BLaER1 treated with 17β-estradiol and CSF1 and Interleukin-3, amounts not matched to agents 10 nM and 100 nM (cell line): ENCODE results near the gene DTX1.
"Not testable (repeated sequence)": the region's sequence is repeated elsewhere in the genome, so short reads cannot be mapped to it uniquely, and the experiment has no call there.

ENCODE experiments used
- H3K27ac ChIP-seq, 11 experiments: shearing (Covaris generic); formaldehyde crosslinking; 2 replicates each; pipeline ENCODE4 v1.8.1; 2022
- H3K27me3 ChIP-seq, 11 experiments: shearing (Covaris generic); formaldehyde crosslinking; 2 replicates each; pipeline ENCODE4 v1.8.1; 2022
- H3K36me3 ChIP-seq, 11 experiments: shearing (Covaris generic); formaldehyde crosslinking; 2 replicates each; pipeline ENCODE4 v1.8.1; 2022
- H3K4me1 ChIP-seq, 10 experiments: shearing (Covaris generic); formaldehyde crosslinking; 2 replicates each; pipeline ENCODE4 v1.8.1; 2022
- H3K4me2 ChIP-seq, 11 experiments: shearing (Covaris generic); formaldehyde crosslinking; 2 replicates each; pipeline ENCODE4 v1.8.1; 2022
- H3K4me3 ChIP-seq, 10 experiments: shearing (Covaris generic); formaldehyde crosslinking; 2 replicates each; pipeline ENCODE4 v1.8.1; 2022
- H3K9ac ChIP-seq, 11 experiments: shearing (Covaris generic); formaldehyde crosslinking; 2 replicates each; pipeline ENCODE4 v1.8.1; 2022
- H3K9me3 ChIP-seq, 11 experiments: shearing (Covaris generic); formaldehyde crosslinking; replicated peaks in 1 of 11; 2 replicates each; pipeline ENCODE4 v1.8.1; 2022
- H4K20me1 ChIP-seq, 11 experiments: shearing (Covaris generic); formaldehyde crosslinking; 2 replicates each; pipeline ENCODE4 v1.8.1; 2022
- Cebpa-rat ChIP-seq, 11 experiments: shearing (Covaris generic); IDR thresholded peaks; 2 replicates each; pipeline ENCODE4 v1.8.1; 2022

DTX1 gene

DNA sequence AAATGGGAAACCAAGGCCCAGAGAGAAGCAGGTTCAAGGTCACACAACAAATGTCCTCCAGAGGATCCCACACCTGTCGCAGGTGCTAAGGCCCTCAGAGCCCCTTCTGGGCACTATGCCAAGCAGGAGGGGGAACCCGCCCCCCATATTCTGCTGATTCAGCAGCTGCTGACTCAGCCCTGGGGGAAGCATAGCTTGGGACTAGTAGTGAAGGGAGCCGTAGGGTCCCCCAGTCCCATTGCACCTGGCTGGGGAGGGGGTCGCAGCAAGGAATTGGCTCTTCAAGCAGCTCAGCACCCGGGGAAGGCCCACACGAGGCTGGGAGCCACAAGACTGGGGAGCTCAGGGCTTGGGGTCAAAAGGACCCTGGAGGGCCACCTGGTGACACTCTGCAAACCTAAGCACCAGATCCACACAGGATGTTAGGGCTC, 78.0 kb downstream of the DTX1 start:
- peak overlapping the region; percentile 50 to 73 (median 56); a peak in 18 of 20 replicates for H3K4me3 ChIP-seq

DNA sequence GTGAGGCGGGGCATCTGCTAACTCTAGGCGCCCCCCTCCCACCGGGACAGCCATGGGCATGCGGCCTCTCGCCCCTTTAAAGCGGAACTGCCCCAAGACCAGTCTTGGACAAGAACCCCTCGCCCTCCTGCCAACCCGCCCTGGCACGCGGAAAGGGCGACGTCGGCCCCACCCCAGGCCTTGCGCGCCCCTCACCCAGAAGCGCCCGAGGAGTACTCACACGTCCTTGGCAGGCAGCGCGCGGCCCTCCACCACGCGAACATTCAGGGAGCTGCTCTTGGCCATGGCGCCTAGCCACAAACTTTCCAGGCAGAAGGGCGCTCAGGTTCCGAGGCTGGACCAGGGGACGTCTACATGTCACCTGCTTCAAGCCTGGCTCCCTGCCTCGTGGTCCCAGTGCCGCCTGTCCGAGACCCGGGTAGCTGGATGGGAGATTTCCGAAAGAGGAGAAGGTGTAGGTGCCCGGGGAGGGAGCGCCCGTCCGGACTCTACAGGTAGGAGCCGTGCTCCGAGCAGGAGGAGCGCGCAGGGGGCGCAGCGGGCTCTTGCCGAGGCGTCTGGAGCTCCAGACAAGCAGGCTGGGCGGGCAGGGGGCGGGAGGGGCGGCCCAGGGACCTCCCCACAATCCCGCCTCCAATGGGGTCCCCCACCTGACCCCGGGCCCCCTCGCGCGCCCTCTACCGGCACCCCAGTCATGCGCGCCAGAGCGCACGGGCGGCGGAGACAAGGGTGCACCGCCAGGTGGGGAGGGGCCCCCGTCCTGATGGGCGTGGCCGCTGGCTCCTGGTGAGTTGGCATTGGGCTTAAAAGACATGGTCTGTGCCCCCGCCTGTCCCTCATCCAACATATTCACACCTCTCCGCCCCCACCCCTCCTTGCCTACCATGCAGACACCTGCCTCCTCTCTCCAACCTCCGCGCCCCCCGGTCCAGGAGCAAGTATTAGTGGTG, 78.9 kb downstream of the DTX1 start, which contains the start of gene RASAL1:
TSS of gene RASAL1 (minus strand) at position 584 of the 950 bp plus-strand sequence. CDS start at position 285, 299 bp downstream.
- peak within 1 kb of the TSS; percentile 38 to 86 (median 60); a peak in 21 of 22 replicates for H3K9ac ChIP-seq
- peak within 1 kb of the TSS; percentile 50 to 73 (median 56) for H3K4me3 ChIP-seq
- no peaks in the 10 kb centered on the region for H3K9me3 ChIP-seq
- H4K20me1 ChIP-seq: peaks cover 0 to 24% (median 0%) of the 10 kb centered on the region in 11 experiments; a peak in 5 of 22 replicates
- peaks cover 46 to 92% (median 73%) of the 10 kb centered on the region in 10 experiments for H3K4me1 ChIP-seq
- peak within 1 kb of the TSS; percentile 12 to 78 (median 51); a peak in 18 of 22 replicates for H3K27ac ChIP-seq
- peaks cover 0 to 14% (median 6%) of the 10 kb centered on the region in 11 experiments; a peak in 8 of 22 replicates for H3K27me3 ChIP-seq
- H3K36me3 ChIP-seq: no peaks in the 10 kb centered on the region
- peak within 1 kb of the TSS; percentile 95 to 99 (median 97) for H3K4me2 ChIP-seq
- no peak for TF ChIP-seq Cebpa-rat (IDR thresholded peaks at IDR 0.05)

More for the DNA sequence above, 78.0 kb downstream of the DTX1 start:
- H3K27ac ChIP-seq: peak overlapping the region in 5 of 11 experiments; percentile 43 to 78 (median 74); a peak in 9 of 22 replicates
- TF ChIP-seq Cebpa-rat (IDR thresholded peaks at IDR 0.05): no peak
- H3K4me1 ChIP-seq: peaks cover 51 to 94% (median 81%) of the 10 kb centered on the region in 10 experiments
- peak overlapping the region in 8 of 11 experiments; percentile 39 to 86 (median 67); a peak in 14 of 22 replicates for H3K9ac ChIP-seq
- H3K9me3 ChIP-seq: no peaks in the 10 kb centered on the region
- H3K4me2 ChIP-seq: peak overlapping the region; percentile 95 to 99 (median 97)
- H4K20me1 ChIP-seq: peaks cover 0 to 30% (median 0%) of the 10 kb centered on the region in 11 experiments; a peak in 6 of 22 replicates
- no peaks in the 10 kb centered on the region for H3K36me3 ChIP-seq
- peaks cover 0 to 14% (median 6%) of the 10 kb centered on the region in 11 experiments; a peak in 8 of 22 replicates for H3K27me3 ChIP-seq

- H3K4me1 ChIP-seq: peaks cover 49 to 92% (median 74%) of the 10 kb centered on the region in 10 experiments
- H3K27me3 ChIP-seq: peaks cover 0 to 14% (median 6%) of the 10 kb centered on the region in 11 experiments; a peak in 8 of 22 replicates
- H4K20me1 ChIP-seq: peaks cover 0 to 24% (median 0%) of the 10 kb centered on the region in 11 experiments; a peak in 5 of 22 replicates
- H3K27ac ChIP-seq: peak overlapping the region in 10 of 11 experiments; percentile 12 to 69 (median 40); a peak in 15 of 22 replicates
- peak overlapping the region in 10 of 11 experiments; percentile 14 to 86 (median 48); a peak in 14 of 22 replicates for H3K9ac ChIP-seq
- TF ChIP-seq Cebpa-rat (IDR thresholded peaks at IDR 0.05): no peak
- peak overlapping the region; percentile 50 to 73 (median 56); a peak in 19 of 20 replicates for H3K4me3 ChIP-seq
- no peaks in the 10 kb centered on the region for H3K9me3 ChIP-seq
- H3K4me2 ChIP-seq: peak overlapping the region; percentile 95 to 99 (median 97)
- no peaks in the 10 kb centered on the region for H3K36me3 ChIP-seq
These were observed 79.8 kb downstream of the DTX1 start for GRCh38 chr12:113136128-113136989.

GRCh38 chr12:113136990-113137511, 80.5 kb downstream of the DTX1 start:
- peak in 2 of 11 experiments; percentile 42 to 66; a peak in 4 of 22 replicates for TF ChIP-seq Cebpa-rat (IDR thresholded peaks at IDR 0.05)
- Histone ChIP-seq H3K4me3 (no peak overlapping the region), H3K9me3 (no peaks in the 10 kb centered on the region), H3K4me1 (peaks cover 56 to 93% (median 77%) of the 10 kb centered on the region in 10 experiments), H3K27ac (peak overlapping the region in 6 of 11 experiments; percentile 2 to 69 (median 37); a peak in 10 of 22 replicates), H3K36me3 (no peaks in the 10 kb centered on the region), H3K27me3 (peaks cover 0 to 14% (median 6%) of the 10 kb centered on the region in 11 experiments; a peak in 8 of 22 replicates), H4K20me1 (peaks cover 0 to 23% (median 0%) of the 10 kb centered on the region in 11 experiments; a peak in 5 of 22 replicates), H3K9ac (peak overlapping the region in 1 of 11 experiments; percentile 86; a peak in 1 of 22 replicates), H3K4me2 (peak overlapping the region; percentile 95 to 99 (median 97); a peak in 20 of 22 replicates)

- H3K36me3 ChIP-seq: no peaks in the 10 kb centered on the region
- peaks cover 0 to 14% (median 6%) of the 10 kb centered on the region in 11 experiments; a peak in 8 of 22 replicates for H3K27me3 ChIP-seq
- peaks cover 0 to 15% (median 0%) of the 10 kb centered on the region in 11 experiments; a peak in 4 of 22 replicates for H4K20me1 ChIP-seq
- TF ChIP-seq Cebpa-rat (IDR thresholded peaks at IDR 0.05): no peak
- no peaks in the 10 kb centered on the region for H3K9me3 ChIP-seq
- H3K4me2 ChIP-seq: peak overlapping the region in 10 of 11 experiments; percentile 15 to 99 (median 96); a peak in 18 of 22 replicates
- H3K4me1 ChIP-seq: peaks cover 67 to 93% (median 79%) of the 10 kb centered on the region in 10 experiments
- H3K4me3 ChIP-seq: no peak overlapping the region
- H3K9ac ChIP-seq: no peak overlapping the region
- H3K27ac ChIP-seq: peak overlapping the region in 7 of 11 experiments; percentile 22 to 45 (median 31); a peak in 11 of 22 replicates
These were observed 81.6 kb downstream of the DTX1 start for GRCh38 chr12:113137861-113138783.

DNA sequence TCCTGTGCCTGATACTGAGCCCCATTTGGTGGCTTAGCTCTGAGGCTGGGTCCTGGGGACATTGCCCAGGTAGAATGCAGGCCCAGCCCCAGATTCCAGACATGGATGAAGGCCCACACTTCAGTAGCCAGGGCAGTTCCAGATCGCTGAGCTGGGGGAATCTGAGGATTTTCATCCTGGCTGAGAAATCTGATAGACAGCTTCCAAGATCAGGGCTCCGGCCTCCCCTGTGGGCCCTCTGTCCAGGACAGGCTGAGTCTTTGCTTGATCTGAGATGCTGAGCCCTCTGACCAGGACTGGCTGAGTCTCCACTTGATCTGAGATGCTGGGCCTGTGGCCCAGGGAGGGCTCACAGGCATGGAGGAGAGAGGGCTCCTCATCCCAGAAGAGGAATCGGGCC, 82.3 kb downstream of the DTX1 start:
- TF ChIP-seq Cebpa-rat (IDR thresholded peaks at IDR 0.05): no peak
- H3K4me1 ChIP-seq: peaks cover 71 to 86% (median 75%) of the 10 kb centered on the region in 10 experiments

DNA sequence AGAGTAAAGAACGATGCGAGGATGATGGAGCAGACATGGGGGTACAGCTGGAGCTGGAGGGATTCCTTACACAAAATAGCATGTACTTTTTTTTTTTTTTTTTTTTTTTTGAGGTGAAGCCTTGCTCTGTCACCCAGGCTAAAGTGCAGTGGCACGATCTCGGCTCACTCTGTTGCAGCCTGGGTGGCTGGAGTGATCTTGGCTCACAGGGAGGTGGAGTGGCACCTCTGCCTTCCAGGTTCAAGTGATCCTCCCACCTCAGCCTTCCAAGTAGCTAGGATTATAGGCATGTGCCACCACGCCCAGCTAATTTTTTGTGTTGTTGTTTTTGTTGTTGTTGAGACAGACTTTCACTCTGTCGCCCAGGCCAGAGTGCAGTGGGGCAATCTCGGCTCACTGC, 84.2 kb downstream of the DTX1 start:
- no peak overlapping the region for H3K4me3 ChIP-seq
- peak overlapping the region in 1 of 11 experiments; percentile 17; a peak in 2 of 22 replicates for H3K27ac ChIP-seq
- H3K4me2 ChIP-seq: peak overlapping the region; percentile 37 to 77 (median 55); a peak in 19 of 22 replicates
- H3K36me3 ChIP-seq: no peaks in the 10 kb centered on the region
- no peaks in the 10 kb centered on the region for H4K20me1 ChIP-seq
- peaks cover 0 to 4% (median 0%) of the 10 kb centered on the region in 11 experiments; a peak in 2 of 22 replicates for H3K27me3 ChIP-seq
- TF ChIP-seq Cebpa-rat (IDR thresholded peaks at IDR 0.05): no peak
- peaks cover 54 to 72% (median 59%) of the 10 kb centered on the region in 10 experiments for H3K4me1 ChIP-seq
- no peaks in the 10 kb centered on the region for H3K9me3 ChIP-seq
- no peak overlapping the region for H3K9ac ChIP-seq

More for the DNA sequence above, 82.3 kb downstream of the DTX1 start:
- Histone ChIP-seq H3K9me3 (no peaks in the 10 kb centered on the region), H3K4me2 (peak overlapping the region in 2 of 11 experiments; percentile 12 to 97; a peak in 1 of 22 replicates), H3K27ac (no peak overlapping the region), H4K20me1 (peaks cover 0 to 8% (median 0%) of the 10 kb centered on the region in 11 experiments; a peak in 4 of 22 replicates), H3K4me3 (no peak overlapping the region), H3K9ac (no peak overlapping the region), H3K27me3 (peaks cover 0 to 14% (median 6%) of the 10 kb centered on the region in 11 experiments; a peak in 8 of 22 replicates), H3K36me3 (no peaks in the 10 kb centered on the region)

DNA sequence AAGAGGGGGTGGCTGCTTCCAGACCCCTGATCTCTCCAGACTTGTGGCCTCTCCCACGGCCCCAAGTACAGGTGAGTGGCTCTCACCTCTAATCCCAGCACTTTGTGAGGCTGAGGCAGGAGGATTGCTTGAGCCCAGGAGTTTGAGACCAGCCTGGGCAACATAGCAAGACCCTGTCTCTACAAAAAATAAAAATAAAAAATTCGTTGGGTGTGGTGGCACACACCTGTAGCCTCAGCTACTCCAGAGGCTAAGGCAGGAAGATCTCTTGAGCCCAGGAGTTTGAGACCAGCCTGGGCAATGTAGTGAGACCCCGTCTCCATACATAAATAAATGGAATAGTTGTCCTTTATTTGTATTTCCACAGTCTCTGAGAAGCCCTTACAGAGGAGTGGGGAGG, 85.2 kb downstream of the DTX1 start:
- Histone ChIP-seq H3K4me1 (peaks cover 44 to 65% (median 49%) of the 10 kb centered on the region in 10 experiments), H3K4me2 (peak overlapping the region; percentile 35 to 77 (median 61); a peak in 20 of 22 replicates), H3K9ac (peak overlapping the region in 4 of 11 experiments; percentile 61 to 70 (median 65); a peak in 6 of 22 replicates), H3K27ac (peak overlapping the region in 3 of 11 experiments; percentile 76 to 84 (median 80); a peak in 6 of 22 replicates)
- not testable (repeated sequence) for H3K27me3 ChIP-seq, H3K4me3 ChIP-seq, H3K36me3 ChIP-seq, H4K20me1 ChIP-seq, H3K9me3 ChIP-seq
